ENCODE data around the gene APRT.

Gene APRT

GRCh38 chr16:88771294-88771772 is 40.4 kb downstream of the APRT start:
- no peak for DNase-seq

- peak; percentile 76 for DNase-seq
These were observed 41.1 kb downstream of the APRT start for GRCh38 chr16:88770461-88771293.

DNA sequence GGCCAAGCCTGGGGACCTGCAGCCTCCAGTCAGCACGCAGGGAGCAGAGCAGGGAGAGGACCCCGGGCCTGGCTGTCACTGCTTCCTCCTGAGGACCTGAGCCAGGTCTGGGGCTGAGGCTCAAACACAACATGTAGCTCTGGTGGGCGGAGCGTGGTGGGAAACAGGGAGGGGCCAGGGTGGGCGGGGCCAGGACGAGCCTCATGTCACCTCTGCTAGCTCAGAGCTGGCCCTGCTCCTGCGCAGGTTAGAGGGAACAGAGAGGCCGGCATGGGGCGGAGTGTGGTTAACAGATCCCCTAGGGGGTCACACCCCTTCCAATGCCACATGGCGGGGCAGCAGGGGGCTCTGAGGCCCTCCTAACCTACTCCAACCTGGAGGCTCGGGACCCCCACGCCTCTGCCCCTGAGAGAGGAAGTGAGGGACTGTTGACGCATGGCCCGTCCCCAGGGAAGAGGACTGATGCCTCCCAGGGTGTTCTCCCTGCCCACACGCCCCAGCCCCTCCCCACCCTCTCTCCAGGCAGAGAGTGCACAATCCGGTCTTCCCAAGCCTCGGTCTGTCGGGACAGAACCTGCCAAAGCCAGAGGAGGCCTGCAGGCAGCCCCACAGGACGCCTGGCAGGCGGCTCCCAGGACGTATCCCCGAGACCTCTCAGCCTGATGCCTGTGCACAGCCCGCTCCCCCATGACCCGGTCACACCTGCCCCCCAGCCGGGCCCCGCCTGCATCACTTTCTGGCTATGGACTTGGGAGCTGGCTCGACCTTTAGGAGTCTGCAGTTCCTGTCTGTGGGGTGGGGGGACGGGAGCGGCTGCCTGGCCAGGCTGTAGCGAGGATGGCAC is 41.9 kb downstream of the APRT start:
- no peak for DNase-seq

- peak; percentile 81 for DNase-seq
These were observed 43.5 kb downstream of the APRT start for GRCh38 chr16:88768071-88768783.

DNA sequence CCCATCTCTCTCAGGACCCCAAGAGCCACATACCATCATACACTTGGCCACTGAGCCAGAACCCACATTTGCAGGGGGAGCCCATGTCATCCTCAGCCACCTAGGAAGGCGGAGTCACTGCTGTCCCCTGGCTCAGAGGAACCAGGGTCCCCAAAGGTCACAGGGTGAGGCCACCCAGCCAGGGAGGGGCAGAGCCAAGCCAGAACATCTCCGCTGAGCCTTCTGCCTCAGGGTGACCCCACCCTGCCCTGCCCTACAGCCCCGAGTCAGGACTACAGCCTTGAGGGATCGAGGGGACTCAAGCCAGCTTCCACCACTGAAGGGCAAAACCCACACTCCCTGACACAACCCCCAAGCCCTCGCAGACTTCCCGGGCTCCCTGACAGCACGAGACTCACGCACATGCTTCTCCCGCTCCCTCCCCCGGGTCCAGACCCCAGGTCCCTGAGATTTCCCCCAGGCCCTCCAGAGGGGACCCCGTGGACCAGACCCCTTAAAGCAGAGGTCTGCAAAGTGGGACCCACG is 44.1 kb downstream of the APRT start:
- no peak for DNase-seq

GRCh38 chr16:88766975-88767374 is 44.8 kb downstream of the APRT start:
- no peak for DNase-seq

DNA sequence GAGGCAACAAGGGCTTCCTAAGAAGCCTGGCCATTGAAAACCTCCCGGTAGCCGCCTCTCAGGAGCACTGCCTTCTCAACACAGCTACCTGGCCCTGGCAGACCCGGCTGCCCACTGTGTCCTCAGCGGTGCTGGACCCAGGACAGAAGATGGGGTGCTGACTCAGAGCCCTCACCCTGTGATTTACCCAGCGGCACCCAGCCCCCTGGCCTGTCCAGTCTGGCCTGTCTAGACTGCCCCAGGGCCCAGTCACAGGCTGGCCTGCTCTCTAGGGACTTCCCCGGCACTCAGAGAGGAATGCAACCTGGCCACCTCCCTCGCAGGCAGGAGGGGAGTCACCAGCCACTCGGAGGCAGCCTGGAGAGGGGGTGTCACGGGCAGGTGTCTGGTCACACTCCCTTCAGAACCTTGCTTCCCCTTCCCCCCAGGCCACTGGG is 46.8 kb downstream of the APRT start:
- no peak for DNase-seq

DNA sequence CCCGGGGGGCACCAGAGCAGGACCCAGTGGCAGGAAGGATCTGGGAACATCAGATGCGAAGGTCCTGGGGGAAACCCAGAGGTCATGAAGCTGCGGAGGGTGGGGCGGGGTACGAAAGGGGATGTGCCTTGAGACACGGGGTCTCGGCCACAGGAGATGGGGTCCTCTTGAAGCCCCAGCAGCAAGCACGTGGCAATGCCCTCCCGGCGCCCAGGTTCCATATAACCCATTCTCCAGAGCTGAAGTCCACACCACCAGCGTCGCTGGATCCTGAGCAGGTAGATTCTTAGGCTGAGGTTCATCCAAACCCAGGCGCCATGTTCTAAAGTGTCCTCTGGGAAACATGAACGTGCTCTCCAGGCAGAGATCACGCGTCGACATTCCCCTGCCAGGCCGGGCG is 47.6 kb downstream of the APRT start:
- DNase-seq: no peak

DNA sequence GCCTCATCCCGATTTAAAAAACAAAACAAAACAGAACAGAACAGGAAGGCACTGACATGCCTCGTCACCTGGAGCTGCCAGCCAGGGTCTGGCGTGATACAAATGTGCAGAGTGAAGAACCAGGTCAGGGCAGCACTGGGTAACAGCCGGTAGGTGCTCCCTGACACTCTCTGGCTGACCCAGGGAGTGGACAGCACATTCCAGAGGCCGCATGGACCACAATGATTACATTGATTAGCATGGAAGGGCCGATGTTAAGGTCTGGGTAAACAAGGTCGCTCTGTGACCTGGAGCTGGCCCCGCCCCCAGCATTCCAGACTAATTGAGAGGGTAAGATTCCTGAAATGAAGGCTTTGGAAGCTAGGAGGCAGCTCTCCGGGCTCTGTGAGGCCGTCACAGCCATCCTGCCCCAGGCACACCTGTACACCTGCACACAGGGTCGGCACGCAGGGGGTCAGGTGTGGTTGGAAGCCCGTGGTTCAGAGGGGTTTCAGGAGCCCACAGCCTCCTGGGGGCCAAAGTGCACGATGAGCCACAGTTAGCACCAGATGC is 48.1 kb downstream of the APRT start:
- DNase-seq: no peak

GRCh38 chr16:88762941-88763340 is 48.8 kb downstream of the APRT start:
- no peak for DNase-seq

- DNase-seq: no peak
These were observed 49.4 kb downstream of the APRT start for GRCh38 chr16:88762258-88762870.

- no peak for DNase-seq
These were observed 49.9 kb downstream of the APRT start for GRCh38 chr16:88761830-88762229.

- no peak for DNase-seq
These were observed 50.6 kb downstream of the APRT start for GRCh38 chr16:88761143-88761534.

DNA sequence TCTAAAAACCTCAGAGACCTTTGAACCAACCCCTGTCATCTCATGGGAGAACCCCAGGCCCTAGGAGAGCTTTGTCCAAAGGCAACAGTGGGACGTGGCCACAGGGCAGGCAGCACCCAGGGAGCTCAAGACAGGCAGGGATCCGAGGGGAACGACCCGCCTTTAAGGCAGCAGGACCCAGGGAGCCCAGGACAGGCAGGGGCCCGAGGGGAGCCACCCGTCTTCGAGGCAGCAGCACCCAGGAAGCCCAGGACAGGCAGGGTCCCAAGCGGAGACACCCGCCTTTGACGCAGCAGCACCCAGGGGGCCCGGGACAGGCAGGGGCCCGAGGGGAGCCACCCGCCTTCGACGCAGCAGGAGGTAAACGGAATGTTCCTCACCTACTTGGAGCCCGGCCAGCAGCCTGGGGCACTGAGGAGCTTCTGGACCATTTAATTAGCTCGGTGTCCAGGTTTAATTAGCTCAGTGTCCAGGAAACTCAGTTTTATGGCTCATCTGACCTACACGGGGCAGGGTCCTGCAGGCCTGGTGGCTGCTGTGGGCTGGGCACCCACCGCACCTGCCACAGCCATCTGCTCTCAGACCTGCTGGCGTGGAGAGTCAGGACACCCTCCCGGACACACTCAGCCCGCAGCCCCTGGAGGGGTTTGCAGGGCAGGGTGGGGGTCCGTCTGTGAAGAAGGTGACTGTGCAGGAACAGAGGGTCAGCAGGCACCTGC is 51.1 kb downstream of the APRT start:
- no peak for DNase-seq

DNA sequence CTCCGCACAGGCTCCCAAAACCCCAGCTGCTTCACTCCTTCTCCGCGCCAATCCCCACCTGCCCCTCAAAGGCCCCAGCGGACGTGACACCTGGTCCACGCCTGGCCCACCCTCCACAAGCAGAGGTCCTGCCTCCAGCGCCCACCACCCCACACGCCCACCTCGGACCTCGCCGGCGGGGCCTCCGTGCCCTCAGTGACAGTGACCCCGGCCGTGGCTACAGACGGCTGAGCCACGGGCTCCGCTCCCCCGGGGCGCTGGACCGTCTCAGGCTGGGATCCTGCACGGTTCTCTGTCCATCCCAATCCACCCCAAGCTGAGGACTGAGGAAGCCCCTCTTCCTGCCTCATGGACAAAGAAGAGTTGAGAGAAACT is 51.8 kb downstream of the APRT start:
- DNase-seq: no peak

All from right hindlimb (tissue), 1 donor.